GM12875 (cell line): ENCODE measurements around the gene VSIG10.

Experiments used
- H3K4me3 ChIP-seq: one replicate; pipeline ENCODE4 v1.5.1; 2011; ENCODE audit warnings: low read depth, low read length, control low read depth
- TF ChIP-seq, protein P1 (sequence below): IDR thresholded peaks from 2 replicates; pipeline ENCODE4 v1.5.1; 2011; ENCODE audit warnings: low read depth, mild to moderate bottlenecking, control low read depth, inconsistent platforms, low read length, moderate library complexity, borderline replicate concordance; ENCODE audit not compliant: insufficient read depth

Gene VSIG10

DNA sequence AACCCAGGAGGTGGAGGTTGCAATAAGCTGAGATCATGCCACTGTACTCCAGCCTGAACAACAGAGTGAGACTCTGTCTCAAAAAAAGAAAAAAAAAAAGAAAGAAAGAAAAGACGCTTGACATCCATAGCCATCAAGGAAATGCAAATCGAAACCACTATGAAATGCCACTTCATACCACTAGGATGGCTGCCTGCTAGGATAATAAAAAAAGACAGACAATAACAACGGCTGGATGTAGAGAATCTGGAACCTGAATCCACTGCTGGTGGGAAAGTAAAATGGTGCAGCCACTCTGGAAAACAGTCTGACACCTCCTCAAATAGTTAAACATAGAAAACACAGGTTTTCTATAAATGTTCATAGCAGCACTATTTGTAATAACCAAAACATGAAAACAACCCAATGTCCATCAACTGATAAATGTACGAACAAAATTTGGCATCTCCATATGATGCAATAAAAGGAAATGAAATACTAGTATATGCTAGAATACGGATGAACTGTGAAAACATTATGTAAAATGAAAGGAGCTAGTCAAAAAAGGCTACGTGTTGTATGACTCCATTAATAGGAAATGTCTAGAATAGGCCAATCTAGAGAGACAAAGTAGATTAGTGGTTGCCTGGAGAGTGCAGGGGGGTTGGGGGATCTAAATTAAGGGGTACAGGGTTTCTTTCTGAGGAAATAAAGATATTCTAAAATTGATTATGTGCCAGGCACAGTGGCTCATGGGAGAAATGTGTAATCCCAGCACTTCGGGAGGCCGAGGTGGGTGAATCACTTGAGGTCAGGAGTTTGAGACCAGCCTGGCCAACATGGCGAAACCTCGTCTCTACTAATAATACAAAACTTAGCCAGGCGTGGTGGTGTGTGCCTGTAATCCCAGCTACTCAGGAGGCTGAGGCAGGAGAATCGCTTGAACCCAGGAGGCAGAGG lies 52.6 kb downstream of the VSIG10 start:
- TF ChIP-seq, protein P1, sequence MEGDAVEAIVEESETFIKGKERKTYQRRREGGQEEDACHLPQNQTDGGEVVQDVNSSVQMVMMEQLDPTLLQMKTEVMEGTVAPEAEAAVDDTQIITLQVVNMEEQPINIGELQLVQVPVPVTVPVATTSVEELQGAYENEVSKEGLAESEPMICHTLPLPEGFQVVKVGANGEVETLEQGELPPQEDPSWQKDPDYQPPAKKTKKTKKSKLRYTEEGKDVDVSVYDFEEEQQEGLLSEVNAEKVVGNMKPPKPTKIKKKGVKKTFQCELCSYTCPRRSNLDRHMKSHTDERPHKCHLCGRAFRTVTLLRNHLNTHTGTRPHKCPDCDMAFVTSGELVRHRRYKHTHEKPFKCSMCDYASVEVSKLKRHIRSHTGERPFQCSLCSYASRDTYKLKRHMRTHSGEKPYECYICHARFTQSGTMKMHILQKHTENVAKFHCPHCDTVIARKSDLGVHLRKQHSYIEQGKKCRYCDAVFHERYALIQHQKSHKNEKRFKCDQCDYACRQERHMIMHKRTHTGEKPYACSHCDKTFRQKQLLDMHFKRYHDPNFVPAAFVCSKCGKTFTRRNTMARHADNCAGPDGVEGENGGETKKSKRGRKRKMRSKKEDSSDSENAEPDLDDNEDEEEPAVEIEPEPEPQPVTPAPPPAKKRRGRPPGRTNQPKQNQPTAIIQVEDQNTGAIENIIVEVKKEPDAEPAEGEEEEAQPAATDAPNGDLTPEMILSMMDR = no peak
- H3K4me3 ChIP-seq = no peak overlapping the region

DNA sequence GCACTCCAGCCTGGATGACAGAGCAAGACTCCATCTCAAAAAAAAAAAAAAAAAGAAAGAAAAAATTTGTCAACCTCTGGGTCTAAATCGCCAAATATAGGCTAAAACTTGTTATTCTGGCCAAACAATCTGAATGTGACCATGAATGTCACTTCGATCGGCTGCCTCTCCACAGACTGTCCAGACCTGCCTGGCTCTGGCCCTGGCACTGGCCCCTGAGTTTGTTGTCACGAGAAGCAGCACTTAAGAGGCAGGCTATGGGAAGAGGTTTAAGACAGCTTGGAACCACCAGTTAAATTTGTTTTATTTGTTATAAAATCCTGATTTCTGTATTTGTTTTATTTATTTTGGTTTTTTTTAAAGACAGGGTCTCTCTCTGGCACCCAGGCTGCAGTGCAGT lies 57.4 kb downstream of the VSIG10 start:
- TF ChIP-seq, protein P1 = no peak

DNA sequence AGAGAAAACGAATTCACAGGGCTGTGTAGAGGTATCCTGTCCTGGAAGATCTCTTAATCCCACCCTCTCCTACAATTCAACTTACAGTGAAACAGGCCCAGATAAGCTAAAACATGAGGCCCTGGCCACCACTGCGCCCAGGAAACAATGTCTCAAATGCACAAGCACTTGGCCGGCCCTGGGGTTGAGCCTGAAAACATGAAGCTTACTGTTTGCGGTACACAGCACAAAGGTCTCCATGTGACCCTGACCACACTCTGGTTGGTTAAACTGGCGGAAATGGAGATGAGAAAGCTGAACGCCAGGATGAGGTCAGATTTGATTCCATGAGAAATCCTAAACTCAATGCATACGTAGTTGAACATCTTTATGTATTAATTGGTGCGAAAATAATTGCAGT lies 59.2 kb downstream of the VSIG10 start:
- H3K4me3 ChIP-seq = no peak overlapping the region
- TF ChIP-seq, protein P1 = no peak

More for the DNA sequence above, 57.4 kb downstream of the VSIG10 start:
- H3K4me3 ChIP-seq = no peak overlapping the region

DNA sequence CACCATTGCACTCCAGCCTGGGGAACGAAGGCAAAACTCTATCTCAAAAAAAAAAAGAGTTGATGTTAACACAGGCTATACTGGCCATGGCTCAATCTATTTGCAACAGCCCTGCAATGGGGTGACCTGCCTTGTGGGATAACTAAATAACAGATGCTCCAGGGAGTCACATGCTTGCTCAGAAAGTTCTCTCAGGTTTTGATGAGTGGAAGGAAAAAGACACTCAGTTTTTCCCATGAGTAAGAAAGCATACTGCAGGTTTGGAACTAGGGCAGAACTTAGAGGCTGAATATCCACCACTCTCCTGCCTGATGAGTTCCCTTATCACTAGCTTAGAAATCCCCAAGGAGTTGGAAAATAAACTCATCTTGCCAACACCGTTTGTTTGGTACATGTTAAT lies 59.7 kb downstream of the VSIG10 start:
- H3K4me3 ChIP-seq = no peak overlapping the region
- TF ChIP-seq, protein P1 = no peak

DNA sequence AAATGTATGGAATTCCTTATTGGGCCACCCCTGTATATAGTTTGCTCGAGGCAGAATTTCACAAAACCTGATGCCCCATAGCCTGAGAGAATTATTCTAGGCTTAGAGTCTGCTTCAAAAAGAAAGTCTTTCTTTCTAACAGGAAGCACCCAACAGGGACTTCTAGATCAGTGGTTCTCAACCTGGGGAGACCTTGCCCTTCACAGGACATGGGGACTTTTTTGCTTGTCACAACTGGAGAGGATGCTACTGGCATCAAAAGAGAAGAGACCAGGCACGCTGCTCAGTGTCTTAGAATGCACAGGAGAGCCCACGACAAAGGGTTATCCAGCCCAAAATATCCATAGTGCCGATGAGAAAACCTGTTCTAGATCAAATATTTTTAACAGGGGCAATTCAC lies 61.7 kb downstream of the VSIG10 start:
- TF ChIP-seq, protein P1 = no peak

DNA sequence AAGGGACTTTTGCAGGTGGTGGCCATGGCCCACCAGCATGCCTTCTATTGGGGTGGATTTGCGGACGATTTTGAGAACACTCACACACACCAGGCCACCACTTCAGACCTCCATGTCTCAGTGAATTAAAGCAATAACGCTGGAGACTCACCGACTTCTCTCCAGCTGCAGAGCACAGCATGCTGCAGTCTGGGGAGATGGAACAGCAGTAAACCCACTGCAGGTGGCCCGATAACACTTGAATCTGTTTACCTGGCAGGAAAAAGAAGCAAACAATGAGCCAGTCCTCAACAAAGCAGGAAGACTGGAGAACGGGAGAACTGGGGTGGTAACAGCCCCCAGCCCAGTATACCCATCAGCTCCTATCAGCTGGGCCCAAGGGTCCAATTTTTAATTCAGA lies 65.7 kb downstream of the VSIG10 start:
- TF ChIP-seq, protein P1 = no peak

More for the DNA sequence above, 61.7 kb downstream of the VSIG10 start:
- H3K4me3 ChIP-seq = no peak overlapping the region

More for the DNA sequence above, 65.7 kb downstream of the VSIG10 start:
- no peak overlapping the region for H3K4me3 ChIP-seq
